Mesothelial cell of epicardium (in vitro differentiated cells): Measurements from ENCODE around the gene TSTD2. TPM values are rescaled to one million over a fixed set of nuclear protein-coding genes. Genes with fewer than 3 reads are reported as not detected.

Source experiments
- DNase-seq, 2 experiments: peaks; one replicate each; pipeline ENCODE4 v3.0.0; 2021; ENCODE audit warnings: low spot score in 2 of 2; ENCODE audit not compliant: unreplicated experiment in 2 of 2
- H3K27ac Mint-ChIP-seq: 2 replicates; pipeline ENCODE4 v1.8.0; 2021; ENCODE audit warnings: mixed read lengths
- H3K27me3 Mint-ChIP-seq: 2 replicates; pipeline ENCODE4 v1.8.0; 2021; ENCODE audit warnings: low read depth, mixed read lengths
- H3K36me3 Mint-ChIP-seq: 2 replicates; pipeline ENCODE4 v1.8.0; 2021; ENCODE audit warnings: mixed read lengths
- H3K4me1 Mint-ChIP-seq: 2 replicates; pipeline ENCODE4 v1.8.0; 2021; ENCODE audit warnings: mixed read lengths
- H3K4me3 Mint-ChIP-seq: 2 replicates; pipeline ENCODE4 v1.8.0; 2021; ENCODE audit warnings: mild to moderate bottlenecking, moderate library complexity, mixed read lengths
- H3K9me3 Mint-ChIP-seq: 2 replicates; pipeline ENCODE4 v1.8.0; 2021; ENCODE audit warnings: mixed read lengths
- total RNA-seq: library from RNA; stranded (reverse); gene quantifications from 3 replicates; pipeline ENCODE4 v1.2.1, GENCODE V29; 2021
- TF ChIP-seq, protein P1 (sequence below): fragments of 200-600 bp; sonication (generic); IDR thresholded peaks from one replicate; pipeline ENCODE4 v1.5.0; 2021; ENCODE audit warnings: antibody characterized with exemption; ENCODE audit not compliant: unreplicated experiment

The TSTD2 gene
- total RNA-seq, 1 donor from 2014 or later = 37.9 TPM

DNA sequence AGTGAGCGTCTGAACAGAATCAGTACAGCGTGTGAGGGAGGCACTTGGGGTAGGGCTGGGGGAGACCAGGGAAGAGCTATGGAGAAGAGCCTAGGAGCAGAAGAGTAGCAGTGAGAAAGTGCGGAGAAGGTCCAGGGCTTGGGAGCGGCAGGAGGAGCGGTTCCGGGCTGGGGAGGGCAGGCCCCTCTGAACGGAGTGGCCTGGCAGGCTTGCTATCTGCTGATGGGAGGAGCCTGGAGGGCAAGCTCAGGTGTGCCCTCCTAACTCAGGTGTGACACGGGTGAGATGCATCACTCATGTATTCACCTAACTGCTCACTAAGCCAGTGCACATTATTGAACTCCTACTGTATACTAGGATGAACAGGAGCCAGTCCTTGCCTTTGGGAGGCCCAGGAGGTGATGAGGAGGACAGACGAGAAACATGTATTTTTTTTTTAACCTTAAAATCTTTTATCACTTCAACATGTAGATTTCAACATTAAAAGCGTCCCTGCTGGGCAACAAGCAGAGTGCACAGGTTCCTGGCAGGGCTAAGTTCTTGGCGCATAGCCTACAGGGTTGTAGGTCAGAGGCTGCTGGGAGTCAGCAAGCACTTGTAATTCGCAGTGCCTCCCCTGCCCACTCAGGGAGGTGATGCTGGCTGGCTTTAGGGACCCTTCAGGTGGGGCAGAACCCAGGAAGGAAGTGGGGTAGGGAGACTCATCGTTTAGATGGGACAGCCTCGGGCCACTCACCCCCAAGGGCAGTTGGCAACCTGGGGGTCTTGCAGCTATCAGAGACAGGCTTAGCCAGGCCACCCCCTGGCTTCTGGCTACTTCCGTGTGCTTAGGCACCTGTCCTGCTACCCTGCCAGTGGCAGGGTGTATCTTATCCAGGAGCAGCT lies 76.2 kb downstream of the TSTD2 start:
- no peaks in the 10 kb centered on the region for H3K4me1 Mint-ChIP-seq
- no peak for DNase-seq
- H3K4me3 Mint-ChIP-seq = no peak overlapping the region
- H3K9me3 Mint-ChIP-seq = no peaks in the 10 kb centered on the region
- H3K36me3 Mint-ChIP-seq = no peaks in the 10 kb centered on the region
- TF ChIP-seq, protein P1, sequence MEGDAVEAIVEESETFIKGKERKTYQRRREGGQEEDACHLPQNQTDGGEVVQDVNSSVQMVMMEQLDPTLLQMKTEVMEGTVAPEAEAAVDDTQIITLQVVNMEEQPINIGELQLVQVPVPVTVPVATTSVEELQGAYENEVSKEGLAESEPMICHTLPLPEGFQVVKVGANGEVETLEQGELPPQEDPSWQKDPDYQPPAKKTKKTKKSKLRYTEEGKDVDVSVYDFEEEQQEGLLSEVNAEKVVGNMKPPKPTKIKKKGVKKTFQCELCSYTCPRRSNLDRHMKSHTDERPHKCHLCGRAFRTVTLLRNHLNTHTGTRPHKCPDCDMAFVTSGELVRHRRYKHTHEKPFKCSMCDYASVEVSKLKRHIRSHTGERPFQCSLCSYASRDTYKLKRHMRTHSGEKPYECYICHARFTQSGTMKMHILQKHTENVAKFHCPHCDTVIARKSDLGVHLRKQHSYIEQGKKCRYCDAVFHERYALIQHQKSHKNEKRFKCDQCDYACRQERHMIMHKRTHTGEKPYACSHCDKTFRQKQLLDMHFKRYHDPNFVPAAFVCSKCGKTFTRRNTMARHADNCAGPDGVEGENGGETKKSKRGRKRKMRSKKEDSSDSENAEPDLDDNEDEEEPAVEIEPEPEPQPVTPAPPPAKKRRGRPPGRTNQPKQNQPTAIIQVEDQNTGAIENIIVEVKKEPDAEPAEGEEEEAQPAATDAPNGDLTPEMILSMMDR = no peak
- H3K27ac Mint-ChIP-seq = no peak overlapping the region
- peaks cover 46% of the 10 kb centered on the region for H3K27me3 Mint-ChIP-seq

GRCh38 chr9:97556036-97556720 lies 77.0 kb downstream of the TSTD2 start:
- H3K4me1 Mint-ChIP-seq = no peaks in the 10 kb centered on the region
- no peaks in the 10 kb centered on the region for H3K36me3 Mint-ChIP-seq
- H3K4me3 Mint-ChIP-seq = no peak overlapping the region
- TF ChIP-seq, protein P1 = no peak
- no peaks in the 10 kb centered on the region for H3K9me3 Mint-ChIP-seq
- no peak overlapping the region for H3K27ac Mint-ChIP-seq
- peaks cover 48% of the 10 kb centered on the region for H3K27me3 Mint-ChIP-seq
- DNase-seq = no peak

DNA sequence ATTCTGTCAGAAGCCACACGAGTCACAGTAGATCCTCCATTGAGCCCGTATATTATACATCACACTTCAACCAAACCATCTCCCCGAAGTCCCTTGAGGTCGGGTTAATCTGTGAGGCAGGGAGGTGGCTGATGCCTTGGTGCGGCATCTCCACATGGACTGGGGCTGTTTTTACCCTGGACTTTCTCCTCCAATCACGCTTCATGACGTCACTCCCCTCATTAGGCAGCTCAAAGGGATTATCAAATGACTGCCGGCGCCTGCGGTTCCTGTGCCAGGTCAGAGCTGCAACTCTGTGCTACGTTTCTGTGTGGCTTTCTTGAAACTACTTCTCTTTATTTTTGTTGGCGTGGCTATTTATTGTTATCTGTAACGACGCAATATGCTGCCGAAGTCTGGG lies 78.0 kb downstream of the TSTD2 start:
- Mint-ChIP-seq H3K4me1 (no peaks in the 10 kb centered on the region), H3K9me3 (no peaks in the 10 kb centered on the region), H3K4me3 (no peak overlapping the region), H3K27me3 (peaks cover 52% of the 10 kb centered on the region), H3K27ac (no peak overlapping the region), H3K36me3 (no peaks in the 10 kb centered on the region)
- DNase-seq = no peak
- TF ChIP-seq, protein P1 = no peak

DNA sequence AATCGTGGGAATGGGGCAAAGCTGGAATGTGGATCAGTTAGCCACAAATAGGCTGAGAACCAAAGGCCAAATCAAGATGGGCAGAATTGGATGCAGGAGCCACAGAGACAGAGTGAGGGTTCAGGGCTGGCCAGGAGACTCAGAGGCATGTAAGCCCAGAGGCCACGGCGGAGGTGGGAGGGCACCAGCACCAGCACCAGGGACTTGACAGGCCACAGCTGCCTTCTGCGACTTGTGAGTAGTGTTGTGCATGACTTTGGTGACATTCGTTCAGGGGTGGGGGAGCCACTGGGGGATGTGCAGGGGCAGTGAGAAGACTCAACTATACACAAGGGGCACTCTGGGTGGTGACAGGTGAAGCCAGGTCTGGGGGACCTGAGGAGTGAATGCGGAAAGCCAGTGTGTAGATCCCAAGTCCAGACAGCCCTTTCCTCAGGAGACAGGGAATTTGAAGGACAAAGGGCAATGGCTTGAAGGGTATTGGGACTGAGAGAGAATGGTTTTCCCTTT lies 78.5 kb downstream of the TSTD2 start:
- no peak overlapping the region for H3K27ac Mint-ChIP-seq
- H3K4me3 Mint-ChIP-seq = no peak overlapping the region

GRCh38 chr9:97553841-97554240 lies 79.3 kb downstream of the TSTD2 start:
- H3K4me3 Mint-ChIP-seq = no peak overlapping the region
- no peak overlapping the region for H3K27ac Mint-ChIP-seq
- TF ChIP-seq, protein P1 = no peak
- H3K9me3 Mint-ChIP-seq = no peaks in the 10 kb centered on the region
- H3K4me1 Mint-ChIP-seq = no peaks in the 10 kb centered on the region
- no peaks in the 10 kb centered on the region for H3K36me3 Mint-ChIP-seq
- no peak for DNase-seq
- H3K27me3 Mint-ChIP-seq = peaks cover 57% of the 10 kb centered on the region

More for the DNA sequence above, 78.5 kb downstream of the TSTD2 start:
- H3K36me3 Mint-ChIP-seq = no peaks in the 10 kb centered on the region
- H3K4me1 Mint-ChIP-seq = no peaks in the 10 kb centered on the region
- H3K9me3 Mint-ChIP-seq = no peaks in the 10 kb centered on the region
- TF ChIP-seq, protein P1 = no peak
- no peak for DNase-seq
- H3K27me3 Mint-ChIP-seq = peaks cover 52% of the 10 kb centered on the region
